A673 (cell line): ENCODE data around the gene SLC41A3.
"Not testable (repeated sequence)": the region's sequence is repeated elsewhere in the genome, so short reads cannot be mapped to it uniquely, and the experiment has no call there.

Source experiments
- CTCF ChIP-seq: fragments of 300-800, 200-600 bp; sonication (generic); conservative IDR thresholded peaks from 2 replicates; pipeline ENCODE4 v1.5.1; 2017; ENCODE audit warnings: low read depth, mild to moderate bottlenecking, antibody characterized with exemption, low read length, moderate library complexity, mixed read lengths
- EZH2 ChIP-seq: fragments of 200-600 bp; sonication (generic); IDR thresholded peaks from 2 replicates; pipeline ENCODE4 v1.6.1; 2017; ENCODE audit warnings: borderline replicate concordance, low read depth, mild to moderate bottlenecking, mixed read lengths, antibody characterized with exemption, low read length; ENCODE audit not compliant: poor library complexity, severe bottlenecking

GRCh38 chr3:126096274-126096673 lies 12.3 kb upstream of the SLC41A3 start:
- TF ChIP-seq CTCF, EZH2: not testable (repeated sequence)
